T-helper 1 cell (primary cell): ENCODE data around the gene HCN4.

Source experiments
- DNase-seq, 5 donors: peaks; one replicate each; pipeline ENCODE4 v3.0.0-alpha.2; 2012 to 2020

HCN4 gene

DNA sequence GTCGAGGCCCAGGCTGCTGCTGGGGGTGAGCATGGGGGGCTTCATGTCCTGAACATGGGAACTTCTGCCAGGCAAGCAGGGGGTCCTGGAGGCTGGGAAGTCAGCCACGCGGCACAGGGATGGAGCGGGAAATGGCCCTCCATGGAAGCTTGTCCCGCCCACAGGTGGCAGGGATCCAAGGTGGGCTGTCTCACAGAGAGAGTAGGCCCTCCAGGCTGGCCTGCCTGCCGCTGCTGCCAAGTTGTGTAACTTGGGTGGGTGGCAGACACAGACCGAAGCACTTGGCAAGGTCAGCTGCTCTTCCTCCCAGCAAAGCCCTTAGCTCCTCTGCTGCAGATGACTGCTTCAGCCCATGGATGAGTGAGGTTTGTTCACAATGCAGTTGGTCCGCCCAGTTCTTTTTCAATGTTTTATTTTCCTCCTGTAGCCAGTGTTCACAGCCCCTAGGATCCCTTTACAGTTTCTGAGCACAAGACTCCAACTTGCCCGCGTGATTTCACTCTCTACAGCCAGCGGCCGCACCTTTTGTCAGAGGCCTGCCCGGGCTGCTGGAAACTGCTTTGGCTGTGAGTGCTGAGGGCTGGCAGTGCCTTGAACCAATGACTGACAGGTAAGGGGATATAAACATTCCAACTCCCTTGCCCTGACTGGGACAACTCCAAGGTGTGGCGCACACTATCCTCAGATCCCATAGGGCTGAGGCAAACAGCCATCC is 26.7 kb downstream of the HCN4 start:
- no peak for DNase-seq

DNA sequence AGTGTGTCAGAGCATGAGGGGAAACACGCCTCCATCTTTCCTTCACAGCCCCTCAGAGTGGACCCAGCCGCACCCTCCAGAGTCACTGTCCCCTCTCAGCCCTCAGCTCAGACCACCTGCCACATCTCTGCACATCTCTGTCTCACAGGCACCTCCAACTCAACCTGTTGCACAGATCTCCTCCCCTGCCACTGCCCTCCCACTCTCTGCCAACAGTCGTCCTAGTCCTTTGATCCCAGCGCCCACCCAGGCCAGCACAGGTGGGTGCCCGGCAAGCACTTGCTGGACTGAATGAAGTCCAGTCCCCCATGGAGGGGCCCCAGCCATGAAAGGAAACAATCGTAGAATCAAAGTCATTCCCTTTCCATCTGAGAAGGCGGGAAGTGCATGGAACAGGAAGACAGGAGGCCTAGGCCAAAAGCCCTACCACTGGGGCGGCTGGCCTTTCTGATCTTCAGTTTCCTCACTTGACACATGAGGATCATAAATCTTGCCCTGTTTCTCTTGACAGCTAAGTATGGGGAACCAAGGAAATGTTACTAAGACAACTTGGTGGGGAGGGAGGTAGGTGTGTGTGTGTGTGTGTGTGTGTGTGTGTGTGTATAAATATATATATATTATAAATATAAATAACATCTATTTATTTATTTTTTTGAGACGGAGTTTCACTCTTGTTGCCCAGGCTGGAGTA is 28.1 kb downstream of the HCN4 start:
- no peak for DNase-seq

DNA sequence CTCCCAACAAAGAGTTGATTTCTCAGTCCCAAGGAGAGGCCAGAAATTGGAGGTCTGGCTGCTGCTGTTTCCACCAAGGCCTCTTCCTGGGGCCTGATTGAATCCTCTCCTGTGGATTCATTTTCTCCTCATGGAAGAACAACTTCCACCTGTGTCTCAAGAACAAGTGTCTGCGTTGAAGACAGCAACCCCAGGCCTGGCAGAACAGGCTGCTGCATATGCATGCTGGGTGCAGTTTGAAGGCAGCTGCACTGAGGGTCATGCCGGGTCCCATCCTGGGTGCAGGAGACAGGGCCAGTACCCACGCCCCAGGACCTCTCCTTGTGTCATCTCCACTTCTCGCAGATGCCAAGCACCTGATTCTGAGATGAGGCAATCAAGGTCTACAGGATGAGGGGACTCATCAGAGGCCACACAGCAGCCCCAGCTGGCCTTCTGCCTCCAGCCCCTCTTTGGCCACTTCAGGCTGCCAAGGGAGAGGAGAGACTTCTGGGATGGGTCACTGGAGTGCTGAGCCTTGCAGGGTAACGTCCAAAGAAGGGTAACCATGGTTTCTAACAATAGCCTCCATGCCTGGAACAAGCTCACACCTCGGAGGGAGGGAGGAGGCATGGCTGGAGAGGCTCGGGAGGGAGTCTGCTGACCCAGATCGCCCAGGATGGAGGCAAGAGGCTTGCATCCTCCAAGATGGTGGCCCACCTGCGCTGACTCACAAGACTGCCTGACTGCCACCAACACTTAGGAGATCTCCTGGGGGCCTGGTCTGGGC is 30.0 kb downstream of the HCN4 start:
- DNase-seq: no peak

DNA sequence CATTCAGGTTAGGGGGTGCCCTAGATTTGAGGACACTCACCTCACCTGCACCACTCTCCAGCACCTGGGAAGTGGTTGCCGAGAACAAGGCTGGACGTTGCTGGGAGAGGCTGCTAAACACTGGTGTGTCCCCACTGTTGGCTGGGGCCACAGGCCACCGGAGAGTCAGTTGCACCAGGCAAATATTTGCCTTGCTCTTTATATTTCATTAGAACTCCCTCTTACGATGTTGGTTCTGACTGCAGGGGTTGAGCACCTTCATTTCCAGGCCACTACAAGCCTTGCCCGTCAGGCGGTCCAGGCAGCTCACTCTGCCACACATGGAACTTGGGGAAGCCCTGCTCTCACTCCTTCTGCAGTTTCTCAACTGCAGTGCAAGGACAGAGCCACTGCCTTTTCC is 30.7 kb downstream of the HCN4 start:
- DNase-seq: no peak

DNA sequence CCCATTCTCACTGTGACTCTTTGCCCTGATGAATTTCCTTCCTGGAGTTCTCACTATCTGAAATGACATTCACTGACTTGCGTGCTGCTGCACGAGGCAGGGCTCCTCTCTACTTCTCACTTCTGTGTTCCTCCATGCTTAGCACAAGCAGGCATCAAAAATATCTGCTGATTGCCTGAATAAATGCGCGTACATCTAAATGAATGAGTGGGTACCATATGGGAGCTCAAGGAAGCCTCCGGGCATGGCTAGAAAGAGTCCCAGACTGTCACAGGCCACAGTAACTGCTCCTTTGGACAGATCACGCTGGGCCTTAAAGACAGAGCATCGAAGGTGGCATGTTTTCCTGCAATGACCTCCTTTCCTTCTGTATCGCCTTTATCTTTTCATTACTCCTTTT is 31.6 kb downstream of the HCN4 start:
- no peak for DNase-seq

DNA sequence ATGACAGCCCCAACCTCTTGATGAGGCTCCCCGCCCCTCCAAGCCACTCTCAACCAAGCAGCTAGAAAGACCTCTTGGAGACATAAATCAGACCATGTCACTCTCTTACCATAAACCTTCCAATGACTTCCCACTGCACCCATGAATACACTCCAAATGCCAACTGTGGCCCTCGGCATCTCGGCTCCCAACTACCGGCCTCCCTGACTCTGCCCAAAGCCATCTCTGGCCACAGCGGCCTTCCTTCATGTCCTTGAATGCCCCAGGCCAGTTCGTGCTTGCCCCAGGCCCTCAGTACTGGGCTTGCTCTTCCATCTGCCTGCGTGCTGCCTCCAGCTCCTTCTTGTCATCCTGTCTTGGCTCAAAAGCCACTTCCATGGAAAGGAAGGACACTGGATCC is 32.0 kb downstream of the HCN4 start:
- DNase-seq: no peak

DNA sequence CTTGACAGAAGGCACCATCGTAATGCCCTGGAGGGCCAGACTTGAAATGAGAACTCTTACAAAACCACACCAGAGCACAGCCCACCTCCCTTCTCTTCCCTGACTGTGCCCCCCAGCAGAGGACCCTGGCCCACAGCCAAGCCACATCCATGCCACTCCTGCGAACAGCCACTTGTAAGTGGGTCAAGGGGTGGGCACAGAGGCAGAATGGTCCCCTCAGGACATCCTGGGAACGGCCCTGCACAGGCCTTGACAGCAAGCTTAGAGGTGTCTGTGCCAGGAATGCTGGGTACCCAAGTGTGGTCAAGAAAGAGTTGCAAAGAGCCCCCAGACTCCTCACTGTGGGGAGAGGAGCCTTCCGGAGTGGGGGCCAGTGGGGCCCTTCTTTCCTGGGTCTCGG is 33.3 kb downstream of the HCN4 start:
- DNase-seq: no peak

DNA sequence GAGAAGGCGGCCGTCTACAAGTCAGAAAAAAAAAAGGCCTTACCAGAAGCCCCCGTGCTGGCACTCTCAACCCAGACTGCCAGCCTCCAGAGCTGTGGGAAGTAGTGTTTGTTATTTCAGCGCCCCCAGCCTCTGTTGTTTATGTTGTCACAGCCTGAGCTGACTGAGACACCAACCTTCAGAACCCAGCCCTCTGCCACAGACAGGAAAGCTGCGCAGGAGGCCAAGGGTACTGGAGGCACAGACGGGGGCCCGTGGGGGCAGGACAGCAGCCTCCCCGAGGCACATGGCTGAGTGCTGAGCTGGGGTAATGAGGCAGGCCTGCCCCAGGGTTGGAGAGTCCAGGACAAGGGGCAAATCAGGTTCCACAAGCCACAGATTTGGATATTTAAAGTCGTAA is 33.7 kb downstream of the HCN4 start:
- DNase-seq: no peak

DNA sequence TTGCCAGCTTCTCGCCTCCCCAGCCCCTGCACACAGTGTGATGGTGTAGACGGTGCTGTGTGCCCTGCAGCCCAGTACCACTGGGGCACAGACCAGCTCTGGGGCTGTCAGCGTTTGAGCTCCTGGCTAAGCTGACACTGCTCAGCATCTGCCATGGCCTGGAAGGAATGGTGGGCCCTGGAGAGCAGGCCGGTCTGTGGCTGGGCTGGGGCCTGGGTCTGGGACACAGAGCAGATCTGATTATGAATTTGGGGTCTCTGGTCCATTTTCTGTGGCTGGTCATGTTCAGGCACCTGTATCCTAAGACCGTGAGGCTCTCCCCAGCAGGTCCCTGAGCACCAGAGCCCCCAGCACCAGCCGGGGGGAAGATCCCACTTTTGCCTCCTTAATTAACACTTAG is 34.7 kb downstream of the HCN4 start:
- DNase-seq: no peak

DNA sequence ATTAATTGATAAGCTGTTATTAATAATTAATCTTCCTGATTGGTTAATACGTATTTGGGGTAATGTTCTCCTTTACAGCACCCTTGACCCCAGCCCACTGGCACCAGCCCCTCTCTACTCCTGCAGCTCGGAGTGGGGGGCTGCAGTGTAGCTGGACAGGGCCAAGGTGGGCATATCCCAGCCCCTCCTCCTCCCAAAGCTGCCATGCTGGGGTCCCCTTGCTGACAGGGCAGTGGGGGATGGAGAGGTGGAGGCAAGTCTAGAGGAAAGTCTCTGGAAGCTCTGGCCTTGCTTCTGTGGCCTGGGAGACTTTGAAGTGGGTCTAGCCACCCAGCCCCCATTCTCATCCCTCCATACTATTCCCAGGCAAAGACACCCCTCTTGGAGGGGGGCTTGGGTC is 35.8 kb downstream of the HCN4 start:
- no peak for DNase-seq

DNA sequence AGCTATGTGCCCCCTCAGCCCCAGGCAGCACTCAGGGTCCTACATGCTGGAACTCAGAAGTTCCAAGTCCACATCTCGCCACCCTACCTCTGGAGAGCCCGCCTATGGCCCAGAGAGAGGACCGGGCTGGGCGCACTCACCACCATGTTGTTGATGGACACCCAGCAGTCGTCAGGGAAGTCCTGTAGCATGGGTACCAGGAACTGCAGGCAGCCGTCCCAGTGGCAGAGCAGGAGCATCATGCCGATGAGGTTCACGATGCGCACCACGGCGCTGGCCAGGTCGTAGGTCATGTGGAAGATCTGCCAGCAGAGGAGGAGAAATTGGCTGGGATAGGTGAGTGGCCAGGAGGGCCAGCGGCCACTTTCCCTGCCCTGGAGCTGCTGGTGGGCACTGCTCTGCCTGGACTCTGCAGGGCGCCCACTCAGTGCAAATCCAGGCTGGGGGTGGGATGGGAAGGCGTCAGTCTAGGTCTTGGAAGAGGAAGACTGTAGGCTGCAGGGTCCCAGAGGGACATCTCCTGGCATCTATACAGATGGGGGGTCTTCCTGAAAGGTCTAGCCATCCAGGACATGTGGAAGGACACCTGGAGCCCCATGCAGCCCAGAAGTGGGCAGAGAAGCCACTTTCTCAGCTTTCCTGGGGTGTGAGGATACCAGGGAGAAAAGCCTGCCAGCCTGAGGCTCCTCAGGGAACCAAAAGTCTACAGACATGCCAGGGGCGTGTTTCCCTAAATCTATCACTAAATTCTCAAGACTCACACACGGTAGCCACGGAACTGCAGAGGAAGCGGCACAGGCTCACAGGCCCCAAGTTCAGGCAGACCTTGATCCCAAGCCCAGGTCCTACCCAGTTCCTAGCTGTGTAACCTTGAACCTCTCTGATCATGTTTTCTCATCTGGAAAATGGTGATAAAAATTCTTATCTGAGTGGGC is 36.5 kb downstream of the HCN4 start:
- no peak for DNase-seq

DNA sequence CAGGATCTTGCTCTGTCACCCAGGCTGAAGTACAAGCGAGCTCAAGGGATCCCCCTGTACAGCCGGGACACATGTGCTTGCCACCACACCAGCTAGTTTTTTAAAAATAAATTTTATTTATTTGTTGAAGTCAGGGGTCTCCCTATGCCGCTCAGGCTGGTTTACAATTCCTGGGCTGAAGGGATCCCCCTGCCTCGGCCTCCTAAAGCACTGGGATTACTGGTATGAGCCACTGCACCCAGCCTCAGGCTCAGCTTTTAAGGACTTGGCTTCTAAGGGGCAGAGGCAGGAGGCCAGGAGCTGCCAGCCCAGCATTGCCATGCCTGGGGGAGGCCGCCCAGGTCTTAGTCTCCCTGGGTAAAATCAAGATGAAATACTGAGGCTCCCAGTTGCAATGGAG is 37.3 kb downstream of the HCN4 start:
- no peak for DNase-seq

DNA sequence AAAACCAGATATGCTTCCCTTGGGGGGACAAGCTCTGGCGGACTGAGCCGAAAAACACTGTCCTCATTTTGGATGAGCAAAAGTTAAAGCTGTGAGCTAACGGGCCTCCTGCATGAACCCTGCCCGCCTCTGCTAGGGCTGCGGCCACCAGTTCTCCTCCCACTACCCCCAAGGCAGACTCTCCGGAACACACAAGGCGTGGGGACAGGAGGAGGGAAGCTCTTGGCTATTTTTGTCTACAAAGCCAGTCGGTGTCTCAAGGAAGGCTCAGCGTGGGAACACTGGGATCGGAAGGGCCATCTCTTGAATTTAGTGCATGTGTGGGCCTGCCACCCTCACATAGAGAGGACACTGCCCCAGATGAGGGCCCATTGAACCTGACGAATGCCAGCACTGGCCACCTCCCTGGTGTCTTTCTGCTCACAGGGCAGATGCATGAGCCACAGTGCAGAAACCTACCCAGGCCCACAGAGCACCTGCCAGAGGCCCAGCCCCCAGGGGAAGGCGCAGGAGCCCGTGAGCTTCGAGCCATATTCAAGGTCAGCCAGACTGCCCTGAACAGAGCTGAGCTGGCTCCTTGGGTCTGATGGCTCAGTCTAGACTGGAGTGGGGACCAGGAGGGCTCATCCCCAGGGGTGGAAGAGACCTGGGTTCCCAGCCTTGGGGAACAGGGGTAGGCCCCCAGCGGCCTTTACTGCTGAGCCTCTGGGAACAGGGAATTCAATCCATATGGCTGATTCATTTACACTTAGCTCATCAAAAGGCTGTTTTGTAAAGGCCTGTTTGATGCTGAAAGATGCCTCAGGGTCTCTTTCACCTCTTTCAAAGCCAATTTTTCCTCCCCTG is 38.3 kb downstream of the HCN4 start:
- DNase-seq: no peak

DNA sequence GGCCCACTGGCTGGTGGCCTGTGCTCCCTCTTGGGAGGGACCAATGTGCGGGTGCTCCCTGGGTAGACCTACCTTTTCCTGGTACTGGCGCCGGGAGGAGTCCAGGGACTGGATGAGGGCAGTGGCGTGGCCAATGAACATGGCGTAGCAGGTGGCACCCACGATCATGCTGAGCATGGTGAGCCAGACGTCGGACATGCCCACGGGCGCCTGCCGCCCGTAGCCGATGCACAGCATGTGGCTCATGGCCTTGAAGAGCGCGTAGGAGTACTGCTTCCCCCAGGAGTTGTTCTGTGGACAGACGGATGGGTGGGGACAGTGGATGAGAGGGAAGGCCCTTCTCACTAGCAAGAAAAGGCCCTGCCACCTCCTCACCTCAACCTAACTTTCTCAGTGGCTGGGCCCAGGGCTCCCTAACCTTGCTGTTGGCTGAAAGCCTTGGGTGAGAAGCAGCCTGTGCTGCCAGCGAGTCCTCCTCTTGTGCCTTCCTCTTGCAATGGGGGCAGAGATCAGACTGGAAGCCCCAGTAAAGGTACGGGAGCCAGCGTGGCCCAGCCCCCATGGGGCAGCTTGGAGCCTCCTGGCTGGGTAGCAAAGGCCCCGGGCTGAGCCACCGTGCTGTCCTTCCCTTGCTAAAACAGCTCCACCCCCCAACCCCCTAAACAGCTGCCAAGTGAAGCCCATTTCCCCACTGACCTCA is 39.1 kb downstream of the HCN4 start:
- no peak for DNase-seq

DNA sequence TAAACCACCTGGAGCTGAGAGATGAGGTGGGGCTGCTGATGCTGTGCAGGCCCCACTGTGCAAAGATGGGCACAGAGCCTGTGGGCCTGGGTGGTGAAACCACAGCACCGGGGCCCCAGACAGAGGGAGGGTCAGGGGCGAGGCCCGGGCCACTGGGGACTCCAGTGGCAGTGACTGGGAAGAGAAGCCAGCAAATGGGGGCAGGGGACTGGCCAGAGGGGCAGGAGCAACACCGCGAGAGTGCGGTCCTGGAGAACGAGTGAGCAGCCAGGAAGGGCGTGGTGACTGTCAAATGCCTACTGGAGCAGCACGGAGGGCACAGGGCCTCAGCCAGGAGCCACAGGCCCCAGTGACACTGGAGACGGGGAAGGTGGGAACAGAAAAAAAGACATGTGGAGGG is 39.8 kb downstream of the HCN4 start:
- DNase-seq: no peak

DNA sequence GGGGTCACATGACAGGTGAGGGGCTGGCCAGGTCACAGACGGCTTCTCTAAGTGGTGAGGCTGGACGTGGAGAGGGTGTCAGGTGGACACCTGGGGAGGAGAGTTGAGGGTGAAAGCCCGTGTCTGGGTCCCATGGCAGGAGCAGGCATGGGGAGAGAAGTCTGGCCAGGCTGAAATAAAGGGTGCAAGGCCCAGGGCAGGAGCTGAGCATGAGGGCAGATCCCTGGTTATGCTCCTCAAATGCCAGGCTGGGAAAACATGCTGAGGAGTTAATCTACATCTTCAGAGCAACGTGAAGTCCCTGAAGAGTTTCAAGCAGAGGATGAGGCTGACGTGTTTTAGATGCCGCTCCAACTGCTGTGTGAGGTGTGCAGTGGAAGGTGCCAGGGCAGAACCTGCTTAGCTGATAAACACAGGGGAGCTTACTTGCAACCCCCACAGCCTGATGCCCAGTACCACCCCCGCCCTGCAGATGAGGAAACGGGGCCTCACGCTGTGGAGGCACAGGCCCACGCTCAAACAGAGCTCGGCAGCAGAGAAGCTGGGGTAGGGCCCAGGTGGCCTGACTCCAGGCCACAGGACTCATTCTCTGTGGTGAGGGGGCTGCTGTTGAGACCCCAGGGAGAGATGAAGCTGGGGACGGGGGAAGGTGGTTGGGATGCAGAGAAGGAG is 40.5 kb downstream of the HCN4 start:
- DNase-seq: no peak

DNA sequence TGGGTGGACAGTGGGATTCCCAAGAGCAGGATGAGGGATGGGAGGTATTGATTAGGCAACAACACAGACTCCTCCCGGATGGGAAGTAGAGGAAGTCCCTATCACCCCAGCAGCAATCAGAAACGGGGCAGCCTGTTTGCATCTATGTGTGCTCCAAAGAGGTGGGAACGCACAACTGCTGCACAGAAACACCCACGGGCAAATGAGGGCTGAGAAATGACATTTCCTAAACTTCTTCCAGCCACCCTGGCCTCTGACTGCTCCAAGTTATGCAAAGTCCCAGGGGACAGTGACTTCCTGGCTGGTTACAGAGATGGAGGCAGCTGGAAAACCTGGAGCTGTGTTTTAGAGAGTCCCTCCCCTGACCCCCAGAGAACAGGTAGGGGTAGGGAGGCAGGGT is 42.6 kb downstream of the HCN4 start:
- no peak for DNase-seq

DNA sequence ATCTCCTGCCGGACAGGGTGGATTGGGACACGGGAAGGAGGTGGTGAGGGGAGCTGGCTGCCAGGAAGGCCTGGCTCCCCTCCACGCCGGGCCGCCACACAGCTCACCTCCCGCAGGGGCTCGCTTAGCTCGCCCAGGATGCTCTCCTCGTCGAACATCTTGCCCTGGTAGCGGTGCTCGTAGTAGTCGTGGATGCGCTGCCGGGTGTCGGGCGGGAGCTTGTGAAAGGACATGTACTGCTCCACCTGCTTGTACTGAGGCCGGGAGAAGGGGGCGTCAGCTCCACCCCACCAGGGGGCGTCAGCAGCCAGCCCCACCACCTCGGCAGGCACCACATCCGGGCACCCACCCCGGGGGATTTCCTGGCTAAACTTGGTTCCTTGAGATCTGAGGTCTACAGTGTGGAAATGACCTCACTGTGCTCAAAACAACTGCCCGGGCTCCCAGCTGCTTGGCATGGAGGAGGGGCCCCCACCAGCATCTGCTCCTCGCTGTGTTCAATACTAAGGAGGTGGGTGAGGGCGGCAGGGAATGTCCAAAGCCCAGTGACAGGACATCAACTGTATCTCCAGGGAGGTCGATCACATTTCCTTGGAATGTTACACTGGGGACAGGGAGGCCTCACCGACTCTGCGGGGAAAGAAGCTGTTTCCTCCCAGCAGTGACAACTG is 43.4 kb downstream of the HCN4 start:
- peak in 1 of 5 donors; percentile 16 for DNase-seq

DNA sequence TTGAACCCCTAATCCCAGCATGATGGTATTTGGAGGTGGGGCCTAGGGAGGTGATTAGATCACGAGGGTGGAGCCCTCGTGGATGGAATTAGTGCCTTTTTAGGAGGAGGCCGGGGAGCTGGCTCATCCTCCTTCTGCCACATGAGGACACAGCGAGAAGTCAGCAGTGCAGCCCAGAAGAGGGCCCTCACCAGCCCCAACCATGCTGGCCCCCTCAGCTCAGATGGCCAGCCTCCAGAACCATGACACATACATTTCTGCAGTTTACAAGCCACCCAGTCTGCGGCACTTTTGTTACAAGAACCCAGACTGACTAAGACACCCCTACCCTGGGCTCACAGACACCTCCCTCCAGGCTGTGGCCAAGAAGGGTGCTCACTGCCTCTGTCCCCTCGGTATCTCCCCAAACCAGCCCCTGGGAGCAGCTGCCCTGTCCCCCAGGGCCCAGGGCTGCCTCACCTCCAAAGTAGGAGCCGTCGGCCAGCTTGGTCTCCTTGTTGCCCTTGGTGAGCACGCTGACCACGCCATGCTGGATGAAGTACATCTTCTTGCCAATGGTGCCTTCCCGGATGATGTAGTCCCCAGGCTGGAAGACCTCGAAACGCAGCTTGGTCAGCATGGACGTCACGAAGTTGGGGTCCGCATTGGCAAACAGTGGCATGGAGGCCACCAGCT is 44.1 kb downstream of the HCN4 start:
- no peak for DNase-seq
